Stimulated activated CD4-positive, alpha-beta T cell treated with anti-CD3 and anti-CD28 coated beads, Interleukin-1b, Interleukin-23, amount 100 ng/mL, for 1 hour (primary cell): ENCODE results near the gene PCDHA12.
"Not testable (repeated sequence)": the region's sequence is repeated elsewhere in the genome, so short reads cannot be mapped to it uniquely, and the experiment has no call there.

Experiments
- DNase-seq, 2 donors: peaks; one replicate each; pipeline ENCODE4 v3.0.0-alpha.2; 2020; ENCODE audit warnings: low read depth in 2 of 2

Gene PCDHA12, protein sequence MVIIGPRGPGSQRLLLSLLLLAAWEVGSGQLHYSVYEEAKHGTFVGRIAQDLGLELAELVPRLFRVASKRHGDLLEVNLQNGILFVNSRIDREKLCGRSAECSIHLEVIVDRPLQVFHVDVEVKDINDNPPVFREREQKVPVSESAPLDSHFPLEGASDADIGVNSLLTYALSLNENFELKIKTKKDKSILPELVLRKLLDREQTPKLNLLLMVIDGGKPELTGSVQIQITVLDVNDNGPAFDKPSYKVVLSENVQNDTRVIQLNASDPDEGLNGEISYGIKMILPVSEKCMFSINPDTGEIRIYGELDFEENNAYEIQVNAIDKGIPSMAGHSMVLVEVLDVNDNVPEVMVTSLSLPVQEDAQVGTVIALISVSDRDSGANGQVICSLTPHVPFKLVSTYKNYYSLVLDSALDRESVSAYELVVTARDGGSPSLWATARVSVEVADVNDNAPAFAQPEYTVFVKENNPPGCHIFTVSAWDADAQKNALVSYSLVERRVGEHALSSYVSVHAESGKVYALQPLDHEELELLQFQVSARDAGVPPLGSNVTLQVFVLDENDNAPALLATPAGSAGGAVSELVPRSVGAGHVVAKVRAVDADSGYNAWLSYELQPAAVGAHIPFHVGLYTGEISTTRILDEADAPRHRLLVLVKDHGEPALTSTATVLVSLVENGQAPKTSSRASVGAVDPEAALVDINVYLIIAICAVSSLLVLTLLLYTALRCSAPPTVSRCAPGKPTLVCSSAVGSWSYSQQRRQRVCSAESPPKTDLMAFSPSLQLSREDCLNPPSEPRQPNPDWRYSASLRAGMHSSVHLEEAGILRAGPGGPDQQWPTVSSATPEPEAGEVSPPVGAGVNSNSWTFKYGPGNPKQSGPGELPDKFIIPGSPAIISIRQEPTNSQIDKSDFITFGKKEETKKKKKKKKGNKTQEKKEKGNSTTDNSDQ

DNA sequence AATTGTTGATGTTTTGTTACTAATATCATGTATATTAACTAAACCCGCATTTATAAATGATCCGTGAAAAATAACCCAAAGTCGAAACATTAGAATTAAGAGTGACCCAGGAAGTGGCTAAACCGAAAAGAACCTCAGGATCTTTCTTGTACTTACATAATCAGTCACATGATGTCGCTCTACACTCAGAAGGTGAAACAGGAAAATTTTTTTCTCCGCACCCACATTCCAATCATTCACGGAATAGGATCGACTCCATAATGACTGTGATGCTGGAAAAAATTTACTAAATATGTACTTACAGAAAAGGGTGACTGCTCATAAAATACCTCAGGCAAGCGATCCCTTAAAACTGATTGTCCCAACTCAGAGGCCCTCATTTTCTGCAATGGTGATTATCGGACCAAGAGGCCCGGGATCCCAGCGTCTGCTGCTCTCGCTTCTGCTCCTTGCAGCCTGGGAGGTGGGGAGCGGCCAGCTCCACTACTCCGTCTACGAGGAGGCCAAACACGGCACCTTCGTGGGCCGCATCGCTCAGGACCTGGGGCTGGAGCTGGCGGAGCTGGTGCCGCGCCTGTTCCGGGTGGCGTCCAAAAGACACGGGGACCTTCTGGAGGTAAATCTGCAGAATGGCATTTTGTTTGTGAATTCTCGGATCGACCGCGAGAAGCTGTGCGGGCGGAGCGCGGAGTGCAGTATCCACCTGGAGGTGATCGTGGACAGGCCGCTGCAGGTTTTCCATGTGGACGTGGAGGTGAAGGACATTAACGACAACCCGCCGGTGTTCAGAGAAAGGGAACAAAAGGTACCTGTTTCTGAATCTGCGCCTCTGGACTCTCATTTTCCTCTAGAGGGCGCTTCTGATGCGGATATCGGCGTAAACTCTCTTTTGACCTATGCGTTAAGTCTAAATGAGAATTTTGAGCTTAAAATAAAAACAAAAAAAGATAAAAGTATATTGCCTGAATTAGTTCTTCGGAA, at the start of gene PCDHA12:
PCDHA12 (plus strand) TSS at position 224 of the 981 bp plus-strand sequence; CDS start at position 389, 165 bp downstream.
- DNase-seq = no peak

DNA sequence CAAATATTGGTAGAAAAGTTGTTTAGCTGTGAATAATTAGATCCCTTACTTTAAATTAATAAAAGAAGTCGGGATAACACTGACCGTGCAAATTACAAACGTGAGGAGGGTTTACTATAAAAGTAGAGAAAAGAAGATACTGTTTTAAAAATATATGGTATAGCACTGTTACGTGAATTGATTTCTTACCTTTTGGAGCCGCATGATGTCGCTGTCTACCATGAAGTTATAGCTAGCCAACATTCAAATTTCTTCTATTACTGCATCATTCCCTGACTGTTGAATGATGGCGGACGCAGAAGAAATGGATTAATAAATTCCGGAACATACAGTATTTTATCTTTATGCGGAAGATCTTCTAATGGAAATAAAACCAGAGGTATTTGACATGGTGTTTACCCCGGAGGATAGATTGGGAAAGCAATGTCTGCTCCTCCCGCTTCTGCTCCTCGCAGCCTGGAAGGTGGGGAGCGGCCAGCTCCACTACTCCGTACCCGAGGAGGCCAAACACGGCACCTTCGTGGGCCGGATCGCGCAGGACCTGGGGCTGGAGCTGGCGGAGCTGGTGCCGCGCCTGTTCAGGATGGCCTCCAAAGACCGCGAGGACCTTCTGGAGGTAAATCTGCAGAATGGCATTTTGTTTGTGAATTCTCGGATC, 47.3 kb upstream of the PCDHA12 start, which contains the start of gene PCDHA6:
PCDHA6 (plus strand) TSS at position 257 of the 658 bp plus-strand sequence; CDS start at position 389, 132 bp downstream.
- no peak for DNase-seq

DNA sequence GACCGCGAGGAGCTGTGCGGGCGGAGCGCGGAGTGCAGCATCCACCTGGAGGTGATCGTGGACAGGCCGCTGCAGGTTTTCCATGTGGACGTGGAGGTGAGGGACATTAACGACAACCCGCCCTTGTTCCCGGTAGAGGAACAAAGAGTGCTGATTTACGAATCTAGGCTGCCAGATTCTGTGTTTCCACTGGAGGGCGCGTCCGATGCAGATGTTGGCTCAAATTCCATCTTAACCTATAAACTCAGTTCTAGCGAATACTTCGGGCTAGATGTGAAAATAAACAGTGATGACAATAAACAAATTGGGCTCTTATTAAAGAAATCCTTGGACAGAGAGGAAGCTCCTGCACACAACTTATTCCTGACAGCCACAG, 46.8 kb upstream of the PCDHA12 start:
- no peak for DNase-seq

DNA sequence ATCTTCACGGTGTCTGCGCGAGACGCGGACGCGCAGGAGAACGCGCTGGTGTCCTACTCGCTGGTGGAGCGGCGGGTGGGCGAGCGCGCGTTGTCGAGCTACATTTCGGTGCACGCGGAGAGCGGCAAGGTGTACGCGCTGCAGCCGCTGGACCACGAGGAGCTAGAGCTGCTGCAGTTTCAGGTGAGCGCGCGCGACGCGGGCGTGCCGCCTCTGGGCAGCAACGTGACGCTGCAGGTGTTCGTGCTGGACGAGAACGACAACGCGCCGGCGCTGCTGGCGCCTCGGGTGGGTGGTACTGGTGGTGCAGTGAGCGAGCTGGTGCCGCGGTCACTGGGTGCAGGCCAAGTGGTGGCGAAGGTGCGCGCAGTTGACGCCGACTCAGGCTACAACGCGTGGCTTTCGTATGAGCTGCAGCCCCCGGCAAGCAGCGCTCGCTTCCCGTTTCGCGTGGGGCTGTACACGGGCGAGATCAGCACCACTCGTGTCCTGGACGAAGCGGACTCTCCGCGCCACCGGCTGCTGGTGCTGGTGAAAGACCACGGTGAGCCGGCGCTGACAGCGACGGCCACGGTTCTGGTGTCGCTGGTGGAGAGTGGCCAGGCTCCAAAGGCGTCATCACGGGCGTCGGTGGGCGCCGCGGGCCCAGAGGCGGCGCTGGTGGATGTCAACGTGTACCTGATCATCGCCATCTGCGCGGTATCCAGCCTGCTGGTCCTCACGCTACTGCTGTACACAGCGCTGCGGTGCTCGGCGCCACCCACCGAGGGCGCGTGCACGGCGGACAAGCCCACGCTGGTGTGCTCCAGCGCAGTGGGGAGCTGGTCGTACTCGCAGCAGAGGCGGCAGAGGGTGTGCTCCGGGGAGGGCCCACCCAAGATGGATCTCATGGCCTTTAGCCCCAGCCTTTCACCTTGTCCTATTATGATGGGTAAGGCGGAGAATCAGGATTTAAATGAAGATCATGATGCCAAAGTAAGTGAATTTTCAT, 45.3 kb upstream of the PCDHA12 start:
- DNase-seq = not testable (repeated sequence)

DNA sequence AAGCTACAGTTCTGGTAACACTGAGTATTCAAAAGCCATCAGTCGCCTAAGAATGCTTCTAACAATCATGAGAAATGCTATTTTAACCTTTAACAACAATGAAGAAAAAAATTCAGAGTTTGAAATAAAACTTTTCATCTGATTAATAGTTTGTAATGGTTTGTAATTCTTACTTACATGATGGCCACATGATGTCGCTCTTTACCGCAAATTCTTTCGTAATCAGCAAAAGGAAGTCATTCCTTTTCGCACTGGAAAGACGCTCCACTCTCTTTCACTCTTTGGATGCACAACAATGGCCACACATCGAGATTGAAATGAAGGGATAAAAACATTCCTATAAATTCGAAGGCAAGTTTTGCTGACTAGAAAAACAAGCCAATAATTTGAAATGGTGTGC, 41.1 kb upstream of the PCDHA12 start, which contains the start of gene PCDHA7:
PCDHA7 (plus strand) TSS at position 277 of the 400 bp plus-strand sequence; CDS start at position 392, 115 bp downstream.
- DNase-seq = no peak

DNA sequence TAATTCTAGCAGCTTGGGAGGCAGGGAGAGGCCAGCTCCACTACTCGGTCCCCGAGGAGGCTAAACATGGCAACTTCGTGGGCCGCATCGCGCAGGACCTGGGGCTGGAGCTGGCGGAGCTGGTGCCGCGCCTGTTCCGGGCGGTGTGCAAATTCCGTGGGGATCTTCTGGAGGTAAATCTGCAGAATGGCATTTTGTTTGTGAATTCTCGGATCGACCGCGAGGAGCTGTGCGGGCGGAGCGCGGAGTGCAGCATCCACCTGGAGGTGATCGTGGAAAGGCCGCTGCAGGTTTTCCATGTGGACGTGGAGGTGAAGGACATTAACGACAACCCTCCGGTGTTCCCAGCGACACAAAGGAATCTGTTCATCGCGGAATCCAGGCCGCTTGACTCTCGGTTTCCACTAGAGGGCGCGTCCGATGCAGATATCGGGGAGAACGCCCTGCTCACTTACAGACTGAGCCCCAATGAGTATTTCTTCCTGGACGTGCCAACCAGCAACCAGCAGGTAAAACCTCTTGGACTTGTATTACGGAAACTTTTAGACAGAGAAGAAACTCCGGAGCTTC, 40.6 kb upstream of the PCDHA12 start:
- DNase-seq = not testable (repeated sequence)

DNA sequence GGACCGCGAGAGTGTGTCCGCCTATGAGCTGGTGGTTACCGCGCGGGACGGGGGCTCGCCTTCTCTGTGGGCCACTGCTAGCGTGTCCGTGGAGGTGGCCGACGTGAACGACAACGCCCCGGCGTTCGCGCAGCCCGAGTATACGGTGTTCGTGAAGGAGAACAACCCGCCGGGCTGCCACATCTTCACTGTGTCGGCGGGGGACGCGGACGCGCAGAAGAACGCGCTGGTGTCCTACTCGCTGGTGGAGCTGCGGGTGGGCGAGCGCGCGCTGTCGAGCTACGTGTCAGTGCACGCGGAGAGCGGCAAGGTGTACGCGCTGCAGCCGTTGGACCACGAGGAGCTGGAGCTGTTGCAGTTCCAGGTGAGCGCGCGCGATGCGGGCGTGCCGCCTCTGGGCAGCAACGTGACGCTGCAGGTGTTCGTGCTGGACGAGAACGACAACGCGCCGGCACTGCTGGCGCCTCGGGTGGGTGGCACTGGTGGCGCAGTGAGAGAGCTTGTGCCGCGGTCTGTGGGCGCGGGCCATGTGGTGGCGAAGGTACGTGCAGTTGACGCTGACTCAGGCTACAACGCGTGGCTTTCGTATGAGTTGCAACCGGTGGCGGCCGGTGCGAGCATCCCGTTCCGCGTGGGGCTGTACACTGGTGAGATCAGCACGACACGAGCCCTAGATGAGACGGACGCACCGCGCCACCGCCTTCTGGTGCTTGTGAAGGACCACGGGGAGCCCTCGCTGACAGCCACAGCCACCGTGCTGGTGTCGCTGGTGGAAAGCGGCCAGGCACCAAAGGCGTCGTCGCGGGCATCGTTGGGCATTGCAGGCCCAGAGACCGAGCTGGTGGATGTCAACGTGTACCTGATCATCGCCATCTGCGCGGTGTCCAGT, 39.2 kb upstream of the PCDHA12 start:
- no peak for DNase-seq

DNA sequence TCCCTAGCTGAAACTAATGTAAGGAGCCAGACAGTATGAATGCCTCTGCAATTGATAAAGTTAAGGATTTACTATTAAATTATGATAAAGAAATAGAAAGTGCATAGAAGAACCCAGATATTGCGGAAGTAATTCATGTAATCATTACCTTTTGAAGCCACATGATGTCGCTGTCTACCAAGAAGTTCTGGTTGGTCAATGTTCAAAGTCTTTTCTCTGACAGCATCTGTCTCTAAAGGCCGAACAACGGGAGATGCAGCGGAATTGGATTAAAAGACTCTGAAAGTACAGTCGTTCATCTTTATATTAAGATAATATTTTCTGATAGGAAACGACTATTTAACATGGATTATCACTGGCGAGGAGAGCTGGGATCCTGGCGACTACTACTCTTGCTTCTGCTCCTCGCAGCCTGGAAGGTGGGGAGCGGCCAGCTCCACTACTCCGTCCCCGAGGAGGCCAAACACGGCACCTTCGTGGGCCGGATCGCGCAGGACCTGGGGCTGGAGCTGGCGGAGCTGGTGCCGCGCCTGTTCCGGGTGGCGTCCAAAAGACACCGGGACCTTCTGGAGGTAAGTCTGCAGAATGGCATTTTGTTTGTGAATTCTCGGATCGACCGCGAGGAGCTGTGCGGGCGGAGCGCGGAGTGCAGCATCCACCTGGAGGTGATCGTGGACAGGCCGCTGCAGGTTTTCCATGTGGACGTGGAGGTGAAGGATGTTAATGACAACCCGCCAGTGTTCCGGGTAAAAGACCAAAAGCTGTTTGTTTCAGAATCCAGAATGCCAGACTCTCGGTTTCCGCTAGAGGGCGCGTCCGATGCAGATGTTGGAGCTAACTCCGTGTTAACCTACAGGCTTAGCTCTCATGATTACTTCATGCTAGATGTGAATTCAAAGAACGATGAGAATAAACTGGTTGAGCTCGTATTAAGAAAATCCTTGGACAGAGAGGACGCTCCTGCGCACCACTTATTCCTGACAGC, 33.8 kb upstream of the PCDHA12 start, which contains the start of gene PCDHA8:
PCDHA8 (plus strand) TSS at position 210 of the 985 bp plus-strand sequence; CDS start at position 345, 135 bp downstream.
- DNase-seq = no peak

DNA sequence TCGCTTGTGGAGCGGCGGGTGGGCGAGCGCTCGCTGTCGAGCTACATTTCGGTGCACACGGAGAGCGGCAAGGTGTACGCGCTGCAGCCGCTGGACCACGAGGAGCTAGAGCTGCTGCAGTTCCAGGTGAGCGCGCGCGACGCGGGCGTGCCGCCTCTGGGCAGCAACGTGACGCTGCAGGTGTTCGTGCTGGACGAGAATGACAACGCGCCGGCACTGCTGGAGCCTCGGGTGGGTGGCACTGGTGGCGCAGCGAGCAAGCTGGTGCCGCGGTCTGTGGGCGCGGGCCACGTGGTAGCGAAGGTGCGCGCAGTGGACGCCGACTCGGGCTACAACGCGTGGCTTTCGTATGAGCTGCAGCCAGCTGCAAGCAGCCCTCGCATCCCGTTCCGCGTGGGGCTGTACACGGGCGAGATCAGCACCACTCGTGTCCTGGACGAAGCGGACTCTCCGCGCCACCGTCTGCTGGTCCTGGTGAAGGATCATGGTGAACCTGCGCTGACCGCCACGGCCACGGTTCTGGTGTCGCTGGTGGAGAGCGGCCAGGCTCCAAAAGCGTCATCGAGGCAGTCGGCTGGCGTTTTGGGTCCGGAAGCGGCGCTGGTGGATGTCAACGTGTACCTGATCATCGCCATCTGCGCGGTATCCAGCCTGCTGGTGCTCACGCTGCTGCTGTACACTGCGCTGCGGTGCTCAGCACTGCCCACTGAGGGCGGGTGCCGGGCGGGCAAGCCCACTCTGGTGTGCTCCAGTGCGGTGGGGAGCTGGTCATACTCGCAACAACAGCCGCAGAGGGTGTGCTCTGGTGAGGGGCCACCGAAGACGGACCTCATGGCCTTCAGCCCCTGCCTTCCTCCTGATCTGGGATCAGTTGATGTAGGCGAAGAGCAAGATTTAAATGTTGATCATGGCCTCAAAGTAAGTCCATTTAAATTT, 32.0 kb upstream of the PCDHA12 start:
- DNase-seq = no peak

DNA sequence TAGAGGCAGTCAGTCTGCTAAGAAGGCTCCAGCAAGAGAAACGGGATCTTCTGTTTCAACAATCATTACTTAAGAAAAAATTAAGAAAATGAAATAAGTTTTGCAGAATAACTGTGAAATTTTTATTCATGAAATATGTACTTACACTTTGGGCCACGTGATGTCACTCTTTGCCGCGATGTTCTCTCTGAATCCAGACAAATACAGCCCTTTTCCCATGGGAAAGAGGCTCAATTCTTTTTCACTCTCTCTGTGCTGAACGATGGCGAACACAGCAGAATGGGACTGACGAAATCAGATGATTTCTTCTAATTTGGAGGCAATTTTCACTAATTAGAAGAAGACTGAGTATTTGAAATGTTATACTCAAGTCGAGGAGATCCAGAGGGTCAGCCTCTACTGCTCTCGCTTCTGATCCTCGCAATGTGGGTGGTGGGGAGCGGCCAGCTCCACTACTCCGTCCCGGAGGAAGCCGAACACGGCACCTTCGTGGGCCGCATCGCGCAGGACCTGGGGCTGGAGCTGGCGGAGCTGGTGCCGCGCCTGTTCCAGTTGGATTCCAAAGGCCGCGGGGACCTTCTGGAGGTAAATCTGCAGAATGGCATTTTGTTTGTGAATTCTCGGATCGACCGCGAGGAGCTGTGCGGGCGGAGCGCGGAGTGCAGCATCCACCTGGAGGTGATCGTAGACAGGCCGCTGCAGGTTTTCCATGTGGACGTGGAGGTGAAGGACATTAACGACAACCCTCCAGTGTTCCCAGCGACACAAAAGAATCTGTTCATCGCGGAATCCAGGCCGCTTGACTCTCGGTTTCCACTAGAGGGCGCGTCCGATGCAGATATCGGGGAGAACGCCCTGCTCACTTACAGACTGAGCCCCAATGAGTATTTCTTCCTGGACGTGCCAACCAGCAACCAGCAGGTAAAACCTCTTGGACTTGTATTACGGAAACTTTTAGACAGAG, 26.7 kb upstream of the PCDHA12 start, which contains the start of gene PCDHA9:
PCDHA9 (plus strand) TSS at position 244 of the 964 bp plus-strand sequence; CDS start at position 358, 114 bp downstream.
- not testable (repeated sequence) for DNase-seq

DNA sequence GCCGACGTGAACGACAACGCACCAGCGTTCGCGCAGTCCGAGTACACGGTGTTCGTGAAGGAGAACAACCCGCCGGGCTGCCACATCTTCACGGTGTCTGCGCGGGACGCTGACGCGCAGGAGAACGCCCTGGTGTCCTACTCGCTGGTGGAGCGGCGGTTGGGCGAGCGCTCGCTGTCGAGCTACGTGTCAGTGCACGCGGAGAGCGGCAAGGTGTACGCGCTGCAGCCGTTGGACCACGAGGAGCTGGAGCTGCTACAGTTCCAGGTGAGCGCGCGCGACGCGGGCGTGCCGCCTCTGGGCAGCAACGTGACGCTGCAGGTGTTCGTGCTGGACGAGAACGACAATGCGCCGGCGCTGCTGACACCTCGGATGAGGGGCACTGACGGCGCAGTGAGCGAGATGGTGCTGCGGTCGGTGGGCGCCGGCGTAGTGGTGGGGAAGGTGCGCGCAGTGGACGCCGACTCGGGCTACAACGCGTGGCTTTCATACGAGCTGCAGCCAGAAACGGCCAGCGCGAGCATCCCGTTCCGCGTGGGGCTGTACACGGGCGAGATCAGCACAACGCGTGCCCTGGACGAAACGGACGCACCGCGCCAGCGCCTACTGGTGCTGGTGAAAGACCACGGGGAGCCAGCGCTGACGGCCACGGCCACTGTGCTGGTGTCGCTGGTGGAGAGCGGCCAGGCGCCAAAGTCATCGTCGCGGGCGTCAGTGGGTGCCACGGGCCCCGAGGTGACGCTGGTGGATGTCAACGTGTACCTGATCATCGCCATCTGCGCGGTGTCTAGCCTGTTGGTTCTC, 25.1 kb upstream of the PCDHA12 start:
- not testable (repeated sequence) for DNase-seq

DNA sequence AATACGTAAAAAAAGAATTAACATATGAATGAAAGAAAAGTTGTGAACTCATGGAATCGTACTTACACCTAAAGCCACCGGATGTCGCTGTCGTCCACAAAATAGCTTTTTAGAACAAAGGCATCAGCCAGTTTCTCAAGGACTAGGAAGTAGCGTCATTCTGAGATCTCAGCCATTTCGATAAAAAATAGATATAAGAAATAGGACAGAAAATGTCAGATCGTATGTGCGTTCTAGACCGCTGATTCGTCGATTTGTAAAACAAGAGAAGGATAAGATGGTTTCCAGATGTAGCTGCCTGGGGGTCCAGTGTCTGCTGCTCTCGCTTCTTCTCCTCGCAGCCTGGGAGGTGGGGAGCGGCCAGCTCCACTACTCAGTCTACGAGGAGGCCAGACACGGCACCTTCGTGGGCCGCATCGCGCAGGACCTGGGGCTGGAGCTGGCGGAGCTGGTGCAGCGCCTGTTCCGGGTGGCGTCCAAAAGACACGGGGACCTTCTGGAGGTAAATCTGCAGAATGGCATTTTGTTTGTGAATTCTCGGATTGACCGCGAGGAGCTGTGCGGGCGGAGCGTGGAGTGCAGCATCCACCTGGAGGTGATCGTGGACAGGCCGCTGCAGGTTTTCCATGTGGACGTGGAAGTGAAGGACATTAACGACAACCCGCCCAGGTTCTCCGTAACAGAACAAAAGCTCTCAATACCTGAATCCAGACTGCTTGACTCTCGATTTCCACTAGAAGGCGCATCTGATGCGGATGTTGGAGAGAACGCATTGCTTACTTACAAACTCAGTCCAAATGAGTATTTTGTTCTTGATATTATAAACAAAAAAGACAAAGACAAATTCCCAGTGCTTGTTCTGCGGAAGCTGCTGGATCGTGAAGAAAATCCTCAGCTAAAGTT, 19.1 kb upstream of the PCDHA12 start, which contains the start of gene PCDHA10:
PCDHA10 (plus strand) TSS at position 126 of the 903 bp plus-strand sequence; CDS start at position 278, 152 bp downstream.
- DNase-seq = no peak
